GM12878 (cell line): ENCODE measurements around the gene KLHDC9. TPM values are rescaled to one million over a fixed set of nuclear protein-coding genes. Genes with fewer than 3 reads are reported as not detected.

ENCODE experiments used
- ATAC-seq: fragments of 200-7000 bp; cut with Tn5 transposase; 3 replicates; pipeline ENCODE4 v1.9.1; 2020; ENCODE audit warnings: mild to moderate bottlenecking, moderate library complexity
- BruUV-seq: library from RNA; stranded (reverse); fragments of 400-500 nt; replicated peaks from 2 replicates; lab custom pipeline; 2021; lab: Mats Ljungman, UMichigan
- CTCF ChIA-PET: fragments of 300-600 bp; sonication (Branson Sonifier 250); formaldehyde crosslinking; extraction: SDS; loops from one replicate; lab custom pipeline; 2021; ENCODE audit warnings: inconsistent platforms; lab: Yijun Ruan, JAX
- POLR2A ChIA-PET: fragments of 350-600 bp; formaldehyde crosslinking; extraction: SDS; loops from one replicate; lab custom pipeline; 2021; ENCODE audit warnings: inconsistent platforms; lab: Charles Lee
- RAD21 ChIA-PET: fragments of 300-600 bp; sonication (Branson Sonifier 250); formaldehyde crosslinking; loops from one replicate; lab custom pipeline; 2023; ENCODE audit warnings: antibody characterized with exemption; ENCODE audit not compliant: unreplicated experiment; lab: Charles Lee
- SMC1A ChIA-PET: fragments of 300-600 bp; sonication (Branson Sonifier 250); formaldehyde crosslinking; loops from one replicate; lab custom pipeline; 2023; ENCODE audit not compliant: unreplicated experiment, uncharacterized antibody; lab: Charles Lee
- DNase-seq: peaks from one replicate; pipeline ENCODE4 v3.0.0-alpha.2; 2011; ENCODE audit warnings: low read depth, low spot score
- FAIRE-seq: peaks from 3 replicates; lab custom pipeline; 2011; peaks lifted over from hg19 to GRCh38; lab: Jason Lieb, UNC
- H2AFZ ChIP-seq: 2 replicates; pipeline ENCODE4 v1.6.0; 2011; ENCODE audit warnings: low read depth, low read length, control low read depth; ENCODE audit not compliant: control insufficient read depth
- H3K27ac ChIP-seq: 2 replicates; pipeline ENCODE4 v1.5.1; 2011; ENCODE audit warnings: control low read depth; ENCODE audit not compliant: control insufficient read depth, insufficient read depth
- H3K27me3 ChIP-seq, 2 experiments: replicated peaks in 1 of 2; 2 replicates each; pipeline versions ENCODE4 v1.6.0 to v1.6.1; 2011; ENCODE audit warnings: low read length in 1 of 2; ENCODE audit not compliant: control insufficient read depth in 2 of 2, insufficient read depth in 2 of 2
- H3K36me3 ChIP-seq, 2 experiments: 2 replicates each; pipeline ENCODE4 v1.5.1; 2011; ENCODE audit warnings: low read length in 1 of 2; ENCODE audit not compliant: control insufficient read depth in 2 of 2, insufficient read depth in 2 of 2
- H3K4me1 ChIP-seq: 2 replicates; pipeline ENCODE4 v1.6.1; 2011; ENCODE audit warnings: mild to moderate bottlenecking, low read length, moderate library complexity, mixed read lengths; ENCODE audit not compliant: control insufficient read depth, insufficient read depth
- H3K4me2 ChIP-seq: 2 replicates; pipeline ENCODE4 v1.6.0; 2011; ENCODE audit warnings: control low read depth; ENCODE audit not compliant: control insufficient read depth, insufficient read depth
- H3K4me3 ChIP-seq: fragments of 200-600 bp; sonication (generic); 2 replicates; pipeline ENCODE4 v1.5.1; 2016
- H3K79me2 ChIP-seq: 2 replicates; pipeline ENCODE4 v1.6.0; 2011; ENCODE audit warnings: low read length; ENCODE audit not compliant: control insufficient read depth, insufficient read depth
- H3K9ac ChIP-seq: 2 replicates; pipeline ENCODE4 v1.8.0; 2011; ENCODE audit warnings: low read length, control low read depth, mixed read lengths; ENCODE audit not compliant: control insufficient read depth, insufficient read depth
- H3K9me3 ChIP-seq: replicated peaks from 3 replicates; pipeline ENCODE4 v1.5.1; 2011; ENCODE audit warnings: mild to moderate bottlenecking, low read length; ENCODE audit not compliant: control insufficient read depth, insufficient read depth
- H4K20me1 ChIP-seq: 2 replicates; pipeline ENCODE4 v1.6.0; 2011; ENCODE audit not compliant: control insufficient read depth, insufficient read depth
- CREB1 ChIP-seq: IDR thresholded peaks from 2 replicates; pipeline ENCODE4 v1.6.1; 2012; ENCODE audit warnings: low read depth, mild to moderate bottlenecking, inconsistent platforms
- EGR1 ChIP-seq, 2 experiments: IDR thresholded peaks; 1 replicate in 1 of 2; 2 replicates in 1 of 2; pipeline ENCODE4 v1.6.1; 2011 to 2012; ENCODE audit warnings: low read depth in 2 of 2, low read length in 2 of 2, borderline replicate concordance in 1 of 2, mild to moderate bottlenecking in 1 of 2, moderate library complexity in 1 of 2
- EP300 ChIP-seq, 2 experiments: fragments of 150-350 bp in 1 of 2; IDR thresholded peaks; 2 replicates each; pipeline ENCODE4 v1.6.1; 2011 to 2012; ENCODE audit warnings: low read depth in 2 of 2, low read length in 2 of 2, borderline replicate concordance in 1 of 2, improper control_type of control experiment in 1 of 2, inconsistent platforms in 1 of 2; ENCODE audit not compliant: control insufficient read depth in 1 of 2
- ESRRA ChIP-seq: IDR thresholded peaks from 2 replicates; pipeline ENCODE4 v1.6.1; 2012; ENCODE audit warnings: mild to moderate bottlenecking, low read length, improper control_type of control experiment
- GABPA ChIP-seq: IDR thresholded peaks from 2 replicates; pipeline ENCODE4 v1.6.1; 2014; ENCODE audit warnings: antibody characterized with exemption, low read depth, mild to moderate bottlenecking, inconsistent platforms
- GATAD2B ChIP-seq: fragments of 450-650 bp; conservative IDR thresholded peaks from 2 replicates; pipeline ENCODE4 v1.6.1; 2017; ENCODE audit warnings: low read depth, mild to moderate bottlenecking, moderate library complexity
- JUNB ChIP-seq: IDR thresholded peaks from 2 replicates; pipeline ENCODE4 v1.6.1; 2016; ENCODE audit warnings: antibody characterized with exemption, mild to moderate bottlenecking
- MXI1 ChIP-seq: fragments of 150-350 bp; IDR thresholded peaks from 2 replicates; pipeline ENCODE4 v1.6.1; 2011; ENCODE audit warnings: low read depth, mild to moderate bottlenecking, inconsistent platforms, low read length, improper control_type of control experiment
- MYB ChIP-seq: fragments of 150-350 bp; IDR thresholded peaks from 2 replicates; pipeline ENCODE4 v1.6.1; 2014; ENCODE audit warnings: mild to moderate bottlenecking, low read depth, low read length, borderline replicate concordance
- NFYA ChIP-seq: IDR thresholded peaks from 2 replicates; pipeline ENCODE4 v1.6.1; 2011; ENCODE audit warnings: low read depth, mild to moderate bottlenecking, low read length, improper control_type of control experiment, borderline replicate concordance
- POLR2A ChIP-seq: IDR thresholded peaks from 2 replicates; pipeline ENCODE4 v1.6.1; 2011; ENCODE audit warnings: low read depth, mild to moderate bottlenecking, low read length
- SMAD1 ChIP-seq: fragments of 450-650 bp; IDR thresholded peaks from 2 replicates; pipeline ENCODE4 v1.6.1; 2018; ENCODE audit warnings: mild to moderate bottlenecking, low read depth; ENCODE audit not compliant: partially characterized antibody
- STAT3 ChIP-seq: IDR thresholded peaks from 2 replicates; pipeline ENCODE4 v1.6.1; 2011; ENCODE audit warnings: low read depth, low read length, improper control_type of control experiment
- SUPT20H ChIP-seq: IDR thresholded peaks from 2 replicates; pipeline ENCODE4 v1.6.1; 2011; ENCODE audit warnings: low read depth, mild to moderate bottlenecking, low read length, moderate library complexity, borderline replicate concordance; ENCODE audit not compliant: control insufficient read depth
- TARDBP ChIP-seq: IDR thresholded peaks from 2 replicates; pipeline ENCODE4 v1.6.1; 2016; ENCODE audit warnings: borderline replicate concordance
- YBX1 ChIP-seq: fragments of 450-650 bp; IDR thresholded peaks from 2 replicates; pipeline ENCODE4 v1.6.1; 2016; ENCODE audit warnings: antibody characterized with exemption
- ZNF217 ChIP-seq: fragments of 450-650 bp; IDR thresholded peaks from 2 replicates; pipeline ENCODE4 v1.6.1; 2017; ENCODE audit warnings: antibody characterized with exemption, mild to moderate bottlenecking
- ZNF274 ChIP-seq: IDR thresholded peaks from one replicate; pipeline ENCODE4 v1.8.0; 2011; ENCODE audit not compliant: insufficient read length, insufficient read depth
- ZSCAN29 ChIP-seq: fragments of 450-650 bp; IDR thresholded peaks from 2 replicates; pipeline ENCODE4 v1.6.1; 2017; ENCODE audit warnings: mild to moderate bottlenecking, moderate library complexity
- WGBS: methylation state at CpG from one replicate; pipeline ENCODE4 v1.1.6; 2016; ENCODE audit warnings: low lambda C conversion rate; ENCODE audit not compliant: insufficient replicate concordance, insufficient coverage; ENCODE audit errors: missing lambda C conversion rate; 5-methylcytosine and 5-hydroxymethylcytosine counted together
- in situ Hi-C: fragments of 300-500 bp; cut with MboI; formaldehyde crosslinking; loops from 9 replicates; pipeline ENCODE4 v1.14.3; 2018; ENCODE audit warnings: mixed read lengths
- intact Hi-C: fragments of 100-400 bp; cut with micrococcal nuclease; formaldehyde crosslinking; loops from one replicate; pipeline ENCODE4 v1.14.2; 2022; ENCODE audit not compliant: unreplicated experiment
- polyA plus RNA-seq, 11 experiments: library from polyadenylated mRNA; depleted of rRNA in 4 of 11; unstranded in 6 of 11; stranded (reverse) in 5 of 11; fragments of >200 nt; fragmentation: Nextera tagmentation in 4 of 11; fragmentation: Illumina TruSeq in 1 of 11; extraction: Ambion mirVana in 4 of 11; extraction: Trizol in 1 of 11; gene quantifications; 1 replicate in 1 of 11; 2 replicates in 10 of 11; pipeline versions ENCODE4 v1.2.1 to v1.2.3, GENCODE V29; 2011 to 2016; ENCODE audit warnings: inconsistent platforms in 2 of 11, missing spikeins in 2 of 11, low read depth in 1 of 11
- total RNA-seq, 4 experiments: library from RNA; depleted of rRNA in 3 of 4; stranded (reverse); fragments of >200 nt in 3 of 4; fragmentation: Illumina TruSeq in 1 of 4; extraction: Trizol in 1 of 4; gene quantifications; 2 replicates each; pipeline versions ENCODE4 v1.2.1 to v1.2.3, GENCODE V29; 2013 to 2021
- TF ChIP-seq, protein P1 (sequence below): fragments of 450-650 bp; IDR thresholded peaks from 2 replicates; pipeline ENCODE4 v1.6.1; 2014; ENCODE audit warnings: mild to moderate bottlenecking
- TF ChIP-seq, protein P2 (sequence below): fragments of 450-650 bp; IDR thresholded peaks from 2 replicates; pipeline ENCODE4 v1.6.1; 2017; ENCODE audit warnings: borderline replicate concordance
- TF ChIP-seq, protein P3 (sequence below): IDR thresholded peaks from 2 replicates; pipeline ENCODE4 v1.6.1; 2011; ENCODE audit warnings: low read depth, low read length, improper control_type of control experiment, borderline replicate concordance

Gene KLHDC9
- total and polyA plus RNA-seq, 10 of the 15 experiments (the other 5 are each of a cell fraction or from before 2014, with no cell fraction given), result 0.66 to 4.9 (median 2.6) TPM

DNA sequence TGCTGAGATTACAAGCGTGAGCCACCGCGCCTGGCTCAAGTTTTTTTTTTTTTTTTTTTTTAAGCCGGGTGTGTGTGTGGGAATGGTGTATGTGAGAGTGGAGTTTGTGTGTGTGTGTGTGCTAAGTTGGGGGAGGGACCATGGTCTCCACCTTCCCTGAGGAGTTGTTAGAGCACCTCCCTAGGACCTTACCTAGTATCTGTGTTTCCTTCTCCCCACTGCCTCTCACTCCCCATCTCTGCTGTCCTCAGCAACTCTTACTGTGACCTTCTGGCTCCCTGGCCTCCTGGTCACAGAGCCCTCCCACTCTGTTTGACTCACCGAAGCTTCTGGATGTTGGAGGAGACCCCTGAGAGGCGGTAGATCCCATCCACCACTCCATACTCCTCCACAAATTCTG is 38.9 kb upstream of the KLHDC9 start (continued):
- TF ChIP-seq SMAD1, result no peak
- TF ChIP-seq JUNB, result no peak
- no peak for TF ChIP-seq EGR1 (IDR thresholded peaks at IDR 0.05; ENCODE audit: borderline replicate concordance in 1 of 2, low read depth in 2 of 2, low read length in 2 of 2)
- TF ChIP-seq GATAD2B, result no peak
- no peak for TF ChIP-seq ZSCAN29
- no peak for TF ChIP-seq POLR2A
- TF ChIP-seq MYB, result no peak
- no peak for TF ChIP-seq YBX1

DNA sequence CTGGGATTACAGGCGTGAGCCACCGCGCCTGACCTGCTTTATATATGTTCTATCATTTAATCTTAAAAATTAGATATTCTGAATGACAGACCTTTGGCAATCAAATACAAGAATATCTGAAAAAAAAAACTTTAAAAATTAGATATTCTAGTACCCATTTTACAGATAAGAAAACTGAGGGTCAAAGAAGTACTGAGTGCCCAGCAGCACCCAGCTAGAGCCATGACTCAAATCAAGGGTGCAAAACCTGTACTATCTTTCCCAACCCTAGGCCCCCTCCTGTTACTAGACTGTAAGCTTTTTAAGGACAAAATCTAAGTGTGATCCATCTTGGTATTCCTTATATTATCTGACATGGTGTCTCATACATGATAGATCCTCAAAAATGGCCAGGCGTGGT is 36.7 kb upstream of the KLHDC9 start:
- ATAC-seq (no peak), DNase-seq (no peak), FAIRE-seq (no peak)
- in situ Hi-C loops (no loop called here), intact Hi-C loops (no loop called here)
- ChIA-PET RAD21 (interaction anchor here (1.0 kb wide), 1 partner anchor 20 kb away, joined by 3 read pairs; no protein-coding TSS in a partner anchor), SMC1A (interaction anchor here (1.5 to 2.5 kb wide), 3 partner anchors 21 to 66 kb away, joined by 4 to 7 read pairs (median 4); partner anchors contain the start of gene KLHDC9), CTCF (interaction anchor here (0.8 to 2.4 kb wide), 5 partner anchors 14 to 105 kb away, joined by 3 to 11 read pairs (median 4); partner anchors contain the start of genes PPOX and TSTD1), POLR2A (interaction anchor here (0.6 to 1.3 kb wide), 5 partner anchors 8 to 109 kb away, joined by 3 to 5 read pairs (median 3); partner anchors contain the start of genes ARHGAP30, NIT1 and PFDN2)
- Histone ChIP-seq H3K4me2 (no peak overlapping the region), H3K9me3 (no peaks in the 10 kb centered on the region), H2AFZ (no peak overlapping the region), H4K20me1 (peaks cover 4% of the 10 kb centered on the region; the same call in 1 of the 2 replicates), H3K79me2 (peaks cover 41% of the 10 kb centered on the region), H3K4me1 (peaks cover 9% of the 10 kb centered on the region; the same call in 1 of the 2 replicates), H3K27me3 (no peaks in the 10 kb centered on the region), H3K9ac (no peak overlapping the region), H3K4me3 (no peak overlapping the region), H3K36me3 (peaks cover 2 to 9% of the 10 kb centered on the region in 2 experiments; a peak in 2 of 4 replicates), H3K27ac (no peak overlapping the region)
- WGBS, result 94% methylated on average over 4 of the region's 4 CpGs
- TF ChIP-seq YBX1, result no peak
- TF ChIP-seq, protein P1, sequence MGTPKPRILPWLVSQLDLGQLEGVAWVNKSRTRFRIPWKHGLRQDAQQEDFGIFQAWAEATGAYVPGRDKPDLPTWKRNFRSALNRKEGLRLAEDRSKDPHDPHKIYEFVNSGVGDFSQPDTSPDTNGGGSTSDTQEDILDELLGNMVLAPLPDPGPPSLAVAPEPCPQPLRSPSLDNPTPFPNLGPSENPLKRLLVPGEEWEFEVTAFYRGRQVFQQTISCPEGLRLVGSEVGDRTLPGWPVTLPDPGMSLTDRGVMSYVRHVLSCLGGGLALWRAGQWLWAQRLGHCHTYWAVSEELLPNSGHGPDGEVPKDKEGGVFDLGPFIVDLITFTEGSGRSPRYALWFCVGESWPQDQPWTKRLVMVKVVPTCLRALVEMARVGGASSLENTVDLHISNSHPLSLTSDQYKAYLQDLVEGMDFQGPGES, result no peak
- no peak for TF ChIP-seq ZNF274
- TF ChIP-seq EP300 (IDR thresholded peaks at IDR 0.05; ENCODE audit: borderline replicate concordance in 1 of 2, control insufficient read depth in 1 of 2, low read depth in 2 of 2, low read length in 2 of 2), result no peak
- no peak for TF ChIP-seq ZNF217
- TF ChIP-seq GABPA, result no peak
- no peak for TF ChIP-seq EGR1 (IDR thresholded peaks at IDR 0.05; ENCODE audit: borderline replicate concordance in 1 of 2, low read depth in 2 of 2, low read length in 2 of 2)
- no peak for TF ChIP-seq MXI1
- no peak for TF ChIP-seq ESRRA
- TF ChIP-seq NFYA, result no peak
- no peak for TF ChIP-seq SUPT20H
- TF ChIP-seq TARDBP, result no peak
- TF ChIP-seq STAT3, result no peak
- TF ChIP-seq CREB1, result no peak
- TF ChIP-seq, protein P2, sequence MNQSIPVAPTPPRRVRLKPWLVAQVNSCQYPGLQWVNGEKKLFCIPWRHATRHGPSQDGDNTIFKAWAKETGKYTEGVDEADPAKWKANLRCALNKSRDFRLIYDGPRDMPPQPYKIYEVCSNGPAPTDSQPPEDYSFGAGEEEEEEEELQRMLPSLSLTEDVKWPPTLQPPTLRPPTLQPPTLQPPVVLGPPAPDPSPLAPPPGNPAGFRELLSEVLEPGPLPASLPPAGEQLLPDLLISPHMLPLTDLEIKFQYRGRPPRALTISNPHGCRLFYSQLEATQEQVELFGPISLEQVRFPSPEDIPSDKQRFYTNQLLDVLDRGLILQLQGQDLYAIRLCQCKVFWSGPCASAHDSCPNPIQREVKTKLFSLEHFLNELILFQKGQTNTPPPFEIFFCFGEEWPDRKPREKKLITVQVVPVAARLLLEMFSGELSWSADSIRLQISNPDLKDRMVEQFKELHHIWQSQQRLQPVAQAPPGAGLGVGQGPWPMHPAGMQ, result no peak
- TF ChIP-seq, protein P3, sequence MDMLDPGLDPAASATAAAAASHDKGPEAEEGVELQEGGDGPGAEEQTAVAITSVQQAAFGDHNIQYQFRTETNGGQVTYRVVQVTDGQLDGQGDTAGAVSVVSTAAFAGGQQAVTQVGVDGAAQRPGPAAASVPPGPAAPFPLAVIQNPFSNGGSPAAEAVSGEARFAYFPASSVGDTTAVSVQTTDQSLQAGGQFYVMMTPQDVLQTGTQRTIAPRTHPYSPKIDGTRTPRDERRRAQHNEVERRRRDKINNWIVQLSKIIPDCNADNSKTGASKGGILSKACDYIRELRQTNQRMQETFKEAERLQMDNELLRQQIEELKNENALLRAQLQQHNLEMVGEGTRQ, result no peak
- BruUV-seq, result no TSS peak
